Muscle layer of colon (tissue), 2 donors: ENCODE measurements around the gene MPPED2.
A peak's percentile ranks its signal among the peaks of the same experiment; 100 is the strongest.

Experiments used
- H3K27ac ChIP-seq: one replicate; pipeline ENCODE4 v1.7.0; 2013; ENCODE audit warnings: low read depth, mild to moderate bottlenecking, low read length, moderate library complexity
- H3K27me3 ChIP-seq, 2 donors: one replicate each; pipeline ENCODE4 v1.7.0; 2013; ENCODE audit warnings: low read length in 2 of 2, mild to moderate bottlenecking in 2 of 2; ENCODE audit not compliant: insufficient read depth in 2 of 2, control insufficient read depth in 1 of 2
- H3K36me3 ChIP-seq: one replicate; pipeline ENCODE4 v1.7.0; 2013; ENCODE audit warnings: mild to moderate bottlenecking, low read length; ENCODE audit not compliant: insufficient read depth
- H3K4me1 ChIP-seq: one replicate; pipeline ENCODE4 v1.7.0; 2013; ENCODE audit warnings: mild to moderate bottlenecking, low read length; ENCODE audit not compliant: insufficient read depth
- H3K4me3 ChIP-seq, 2 donors: one replicate each; pipeline ENCODE4 v1.7.0; 2013; ENCODE audit warnings: low read length in 2 of 2, low read depth in 1 of 2, mild to moderate bottlenecking in 1 of 2, moderate library complexity in 1 of 2
- H3K9ac ChIP-seq: one replicate; pipeline ENCODE4 v1.7.0; 2013; ENCODE audit warnings: low read length
- H3K9me3 ChIP-seq: one replicate; pipeline ENCODE4 v1.7.0; 2013; ENCODE audit warnings: mild to moderate bottlenecking, low read length
- donor health status: abdominal sarcoma.
- donor health status: Adenocarcinoma of cecum.

The MPPED2 gene

DNA sequence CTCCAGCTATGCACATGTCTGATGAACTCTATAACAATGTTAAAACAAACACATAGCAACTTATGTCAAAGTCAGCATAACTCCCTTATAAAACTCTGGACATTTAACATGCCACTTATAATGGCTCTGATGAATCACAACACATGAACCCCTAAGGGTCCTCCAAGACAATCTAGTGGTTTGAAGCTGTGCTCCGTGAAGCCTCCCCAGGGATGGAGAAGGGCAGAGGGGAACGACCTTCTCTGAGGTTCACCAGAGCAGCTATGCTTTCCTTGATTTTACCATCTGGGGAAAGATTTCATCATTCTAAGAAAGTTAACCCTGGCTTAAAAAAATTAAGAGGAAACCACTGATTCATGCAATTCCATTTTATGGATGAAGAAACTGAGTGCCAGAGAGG, 84.4 kb downstream of the MPPED2 start:
- Histone ChIP-seq H3K9ac (no peak overlapping the region), H3K36me3 (no peaks in the 10 kb centered on the region), H3K4me3 (no peak overlapping the region), H3K27me3 (no peaks in the 10 kb centered on the region), H3K4me1 (no peaks in the 10 kb centered on the region), H3K9me3 (no peaks in the 10 kb centered on the region), H3K27ac (no peak overlapping the region)

DNA sequence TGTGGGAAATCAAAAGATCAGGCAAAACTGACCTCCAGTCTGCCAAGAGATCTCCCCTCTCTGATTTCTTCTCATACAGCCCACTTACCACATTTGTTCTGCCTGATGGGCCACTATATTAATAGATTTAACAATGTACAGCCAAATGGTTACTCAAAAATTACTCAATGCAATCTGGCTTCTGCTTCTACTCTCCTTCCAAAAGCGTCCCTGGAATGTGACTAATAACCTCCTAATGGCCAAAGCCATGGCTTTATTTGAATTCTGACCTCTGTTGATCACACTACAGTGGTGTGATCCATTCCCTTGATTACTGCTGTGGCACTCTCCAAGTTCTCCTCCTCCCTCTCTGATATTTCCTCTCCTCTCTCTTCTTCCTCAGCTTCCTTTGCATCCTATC, 86.2 kb downstream of the MPPED2 start:
- Histone ChIP-seq H3K27ac (no peak overlapping the region), H3K27me3 (no peaks in the 10 kb centered on the region), H3K4me3 (no peak overlapping the region), H3K36me3 (no peaks in the 10 kb centered on the region), H3K9ac (no peak overlapping the region), H3K4me1 (no peaks in the 10 kb centered on the region), H3K9me3 (no peaks in the 10 kb centered on the region)

DNA sequence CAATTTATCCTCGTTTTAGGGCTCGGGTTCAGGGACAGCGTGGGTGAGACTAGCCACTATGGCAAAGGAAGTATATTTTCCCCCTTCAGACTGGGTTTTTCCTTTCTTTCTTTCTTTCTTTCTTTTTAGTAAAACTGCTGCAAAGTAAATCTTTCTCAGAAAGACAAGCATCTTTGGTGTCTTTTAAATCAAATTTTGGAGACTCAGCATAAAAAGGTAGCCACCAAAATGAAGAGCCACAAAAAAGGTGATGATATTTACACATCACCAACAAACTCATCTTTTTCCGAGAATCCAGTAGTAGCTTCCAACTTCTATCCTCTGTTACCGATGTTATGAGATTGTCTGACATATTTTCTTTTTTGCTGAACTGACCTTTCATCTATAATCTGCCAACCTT, 88.6 kb downstream of the MPPED2 start:
- no peaks in the 10 kb centered on the region for H3K27me3 ChIP-seq
- no peaks in the 10 kb centered on the region for H3K36me3 ChIP-seq
- H3K9me3 ChIP-seq, result no peaks in the 10 kb centered on the region
- no peak overlapping the region for H3K27ac ChIP-seq
- no peaks in the 10 kb centered on the region for H3K4me1 ChIP-seq
- H3K9ac ChIP-seq, result no peak overlapping the region
- H3K4me3 ChIP-seq, result no peak overlapping the region

DNA sequence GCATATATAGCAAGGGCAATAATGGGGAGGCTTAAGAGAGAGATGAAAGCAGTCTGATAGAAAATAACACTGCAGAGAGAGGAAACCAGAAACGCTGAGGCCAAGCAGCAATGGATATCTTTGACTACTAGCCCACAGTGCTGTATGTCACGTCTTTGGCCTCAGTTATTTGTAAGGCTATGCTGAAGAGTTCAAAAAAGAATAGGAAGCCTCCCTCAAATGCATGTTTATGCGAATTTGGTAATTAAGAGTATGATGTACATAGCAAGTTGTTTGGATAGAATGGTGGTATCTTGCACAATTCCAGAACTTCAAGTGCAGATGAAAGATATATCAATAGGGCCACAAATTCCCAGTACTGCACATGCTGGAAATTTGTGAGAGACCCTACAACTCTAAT, 89.2 kb downstream of the MPPED2 start:
- Histone ChIP-seq H3K27ac (no peak overlapping the region), H3K27me3 (no peaks in the 10 kb centered on the region), H3K4me1 (no peaks in the 10 kb centered on the region), H3K36me3 (no peaks in the 10 kb centered on the region), H3K4me3 (no peak overlapping the region), H3K9ac (no peak overlapping the region), H3K9me3 (no peaks in the 10 kb centered on the region)

DNA sequence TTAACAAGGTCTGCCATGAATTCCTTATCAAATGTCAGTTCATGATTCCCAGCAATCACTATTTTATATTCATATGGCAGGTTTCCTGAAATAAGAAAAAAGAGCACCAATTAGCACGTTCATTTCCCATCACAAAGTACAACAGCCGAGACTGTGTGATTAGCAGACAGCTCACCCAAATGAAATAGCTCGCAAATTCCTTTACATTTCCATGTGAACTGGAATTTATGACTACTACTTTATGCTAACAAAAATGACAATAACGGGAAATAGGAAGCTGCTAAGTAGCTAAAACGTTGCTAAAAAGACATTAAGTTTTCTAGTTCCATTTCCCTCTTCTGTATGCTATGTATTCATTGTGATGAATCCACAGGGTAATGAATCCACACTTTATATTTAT, 90.7 kb downstream of the MPPED2 start:
- Histone ChIP-seq H3K4me1 (no peaks in the 10 kb centered on the region), H3K27me3 (no peaks in the 10 kb centered on the region), H3K36me3 (no peaks in the 10 kb centered on the region), H3K4me3 (no peak overlapping the region), H3K27ac (no peak overlapping the region), H3K9me3 (no peaks in the 10 kb centered on the region), H3K9ac (no peak overlapping the region)

DNA sequence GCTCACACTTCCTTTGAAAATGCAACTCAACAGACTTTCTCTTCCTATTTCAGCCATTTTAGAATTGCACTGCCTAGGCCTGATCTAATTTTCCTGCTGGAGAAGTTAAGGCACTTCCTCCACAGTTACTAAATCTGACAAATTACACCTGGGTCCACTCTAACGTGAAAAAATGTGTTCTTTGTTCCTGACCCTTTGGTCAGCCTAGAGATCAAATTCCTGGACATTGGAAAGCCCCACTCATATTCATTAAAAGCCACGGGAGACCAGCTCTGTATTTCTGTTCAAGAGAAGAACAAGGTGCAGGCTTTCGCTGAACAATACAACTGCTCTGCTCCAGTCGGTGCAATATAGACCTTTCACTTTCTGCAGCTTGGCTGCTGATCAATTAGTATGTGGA, 96.6 kb downstream of the MPPED2 start:
- peak overlapping the region; percentile 19 for H3K27ac ChIP-seq

DNA sequence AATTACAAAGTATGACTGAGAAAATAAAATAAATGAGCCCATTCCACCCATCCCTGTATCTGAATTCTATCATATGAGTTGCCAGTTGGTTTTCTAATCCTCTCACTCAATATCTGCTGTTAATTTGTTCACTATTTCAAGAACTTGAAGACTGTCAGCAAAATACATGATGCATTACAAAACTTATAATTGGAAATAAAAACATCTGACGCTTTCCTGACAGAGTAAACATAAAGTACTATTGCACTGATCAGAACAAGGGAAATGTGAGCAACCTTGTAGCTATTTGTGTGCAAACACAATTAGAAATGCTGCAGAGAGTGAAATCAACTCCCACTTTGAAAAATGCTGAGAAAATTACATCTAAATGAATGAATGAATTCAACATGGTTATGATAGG, 97.1 kb downstream of the MPPED2 start:
- H3K9ac ChIP-seq, result no peak overlapping the region
- H3K4me1 ChIP-seq, result peaks cover 32% of the 10 kb centered on the region
- no peak overlapping the region for H3K4me3 ChIP-seq
- no peak overlapping the region for H3K27ac ChIP-seq
- no peaks in the 10 kb centered on the region for H3K9me3 ChIP-seq
- no peaks in the 10 kb centered on the region for H3K36me3 ChIP-seq
- no peaks in the 10 kb centered on the region for H3K27me3 ChIP-seq

More for the DNA sequence above, 96.6 kb downstream of the MPPED2 start:
- no peak overlapping the region for H3K9ac ChIP-seq
- no peaks in the 10 kb centered on the region for H3K36me3 ChIP-seq
- peaks cover 32% of the 10 kb centered on the region for H3K4me1 ChIP-seq
- no peak overlapping the region for H3K4me3 ChIP-seq
- no peaks in the 10 kb centered on the region for H3K27me3 ChIP-seq
- no peaks in the 10 kb centered on the region for H3K9me3 ChIP-seq

DNA sequence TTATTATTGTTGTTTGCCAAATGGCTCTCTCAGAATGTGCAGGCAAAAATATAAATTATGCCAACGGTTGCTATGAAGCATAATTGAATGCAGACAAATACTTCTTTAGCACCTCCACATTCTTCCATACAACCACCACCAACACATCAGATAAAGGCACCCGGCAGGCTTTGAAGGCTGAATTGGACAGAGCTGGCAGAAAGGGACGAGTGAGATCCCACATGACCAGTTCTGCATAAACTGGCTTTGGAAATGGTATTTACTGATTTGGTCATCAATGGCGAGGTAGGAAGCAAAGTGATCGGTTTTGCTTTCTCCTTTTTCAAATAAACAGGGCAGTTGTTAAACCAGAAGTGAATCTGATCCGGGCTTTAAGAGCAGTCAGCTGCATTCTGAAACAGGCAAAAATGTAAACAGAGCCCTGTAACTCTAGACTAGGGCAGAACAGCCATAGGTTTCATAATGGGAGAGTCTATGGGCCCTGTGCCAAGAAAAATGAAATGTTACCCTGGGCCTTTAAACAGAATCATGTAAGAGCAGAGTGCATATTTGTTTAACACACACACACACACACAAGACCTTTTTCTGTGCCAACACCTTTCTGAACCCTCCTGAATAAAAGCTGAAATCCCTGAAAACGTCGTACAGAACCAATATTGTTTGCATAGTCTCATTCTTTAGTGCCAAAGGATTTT, 97.7 kb downstream of the MPPED2 start:
- Histone ChIP-seq H3K9me3 (no peaks in the 10 kb centered on the region), H3K27me3 (no peaks in the 10 kb centered on the region), H3K36me3 (no peaks in the 10 kb centered on the region), H3K4me1 (peaks cover 32% of the 10 kb centered on the region), H3K4me3 (peak overlapping the region; percentile 33 to 43), H3K27ac (peak overlapping the region; percentile 22), H3K9ac (no peak overlapping the region)

DNA sequence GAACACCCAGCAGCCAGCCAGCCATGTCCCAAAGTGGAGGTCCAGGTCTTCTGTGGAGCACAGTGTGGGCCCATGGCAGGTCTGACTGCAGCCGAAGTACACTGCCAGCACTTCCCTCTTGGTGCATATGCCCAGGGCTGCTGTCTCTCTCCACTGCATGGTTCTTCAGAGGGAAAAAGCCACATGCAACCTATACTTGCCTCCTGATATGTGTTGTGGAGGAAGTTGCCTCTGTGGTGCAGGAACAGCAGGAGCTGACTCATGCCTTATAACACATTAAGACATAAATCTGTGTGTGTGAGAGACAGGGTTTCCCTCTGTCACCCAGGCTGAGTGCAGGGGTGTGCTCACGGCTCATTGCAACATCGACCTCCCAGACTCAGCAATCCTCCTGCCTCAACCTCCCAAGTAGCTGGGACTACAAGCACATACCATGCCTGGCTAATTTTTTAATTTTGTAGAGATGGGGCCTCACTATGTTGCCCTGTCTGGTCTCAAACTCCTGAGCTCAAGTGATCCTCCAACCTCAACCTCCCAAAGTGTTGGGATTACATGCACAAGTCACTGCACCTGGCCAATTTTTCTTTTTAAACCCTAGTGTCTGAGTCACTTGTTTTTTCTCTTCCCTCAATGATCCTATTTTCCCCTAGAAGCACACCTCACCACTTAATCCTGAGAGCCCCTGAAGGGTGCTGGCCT, 98.8 kb downstream of the MPPED2 start:
- Histone ChIP-seq H3K9me3 (no peaks in the 10 kb centered on the region), H3K27ac (no peak overlapping the region), H3K36me3 (no peaks in the 10 kb centered on the region), H3K27me3 (no peaks in the 10 kb centered on the region), H3K9ac (no peak overlapping the region), H3K4me3 (no peak overlapping the region), H3K4me1 (peaks cover 32% of the 10 kb centered on the region)

DNA sequence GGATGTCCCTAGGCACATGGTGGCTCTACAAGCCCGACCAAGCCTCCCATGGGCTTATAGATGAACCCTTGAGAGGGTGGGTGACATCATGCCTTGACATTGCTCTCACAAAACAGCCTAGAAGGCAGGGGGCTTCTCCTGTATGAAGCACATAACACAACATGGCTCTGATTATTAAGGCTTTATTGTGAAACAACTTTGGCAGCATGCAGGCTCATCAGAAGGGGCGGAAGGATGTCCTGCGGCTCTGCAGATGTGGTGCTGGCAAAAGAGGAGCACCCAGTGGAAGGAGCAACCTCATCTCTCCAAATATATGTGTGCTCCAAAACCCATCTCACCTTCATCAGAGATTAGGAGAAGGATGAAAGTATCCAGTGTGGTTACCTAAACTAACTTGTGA, 100.4 kb downstream of the MPPED2 start:
- Histone ChIP-seq H3K27ac (no peak overlapping the region), H3K4me3 (no peak overlapping the region), H3K4me1 (peaks cover 44% of the 10 kb centered on the region), H3K9me3 (no peaks in the 10 kb centered on the region), H3K9ac (no peak overlapping the region), H3K36me3 (no peaks in the 10 kb centered on the region), H3K27me3 (no peaks in the 10 kb centered on the region)

DNA sequence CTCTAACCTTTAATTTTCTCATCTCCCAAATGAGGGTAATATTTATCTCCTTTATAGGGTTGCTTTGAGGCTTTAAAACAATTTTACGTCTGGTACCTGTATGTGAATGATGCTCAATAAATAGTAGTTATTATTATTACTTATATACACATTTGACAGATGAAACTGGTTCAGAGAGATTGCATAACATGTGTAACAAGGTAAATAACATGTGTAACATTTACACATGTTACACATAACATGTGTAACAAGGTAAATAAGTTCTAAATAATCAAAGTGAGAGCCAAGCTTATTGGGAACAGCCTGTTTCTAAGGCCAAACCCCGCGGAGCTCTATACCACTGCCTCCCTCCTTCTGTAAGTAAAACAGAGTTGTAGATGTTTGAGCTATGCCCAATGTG, 100.9 kb downstream of the MPPED2 start:
- Histone ChIP-seq H3K27ac (no peak overlapping the region), H3K9me3 (no peaks in the 10 kb centered on the region), H3K4me3 (no peak overlapping the region), H3K9ac (no peak overlapping the region), H3K36me3 (no peaks in the 10 kb centered on the region), H3K4me1 (peaks cover 49% of the 10 kb centered on the region), H3K27me3 (no peaks in the 10 kb centered on the region)

DNA sequence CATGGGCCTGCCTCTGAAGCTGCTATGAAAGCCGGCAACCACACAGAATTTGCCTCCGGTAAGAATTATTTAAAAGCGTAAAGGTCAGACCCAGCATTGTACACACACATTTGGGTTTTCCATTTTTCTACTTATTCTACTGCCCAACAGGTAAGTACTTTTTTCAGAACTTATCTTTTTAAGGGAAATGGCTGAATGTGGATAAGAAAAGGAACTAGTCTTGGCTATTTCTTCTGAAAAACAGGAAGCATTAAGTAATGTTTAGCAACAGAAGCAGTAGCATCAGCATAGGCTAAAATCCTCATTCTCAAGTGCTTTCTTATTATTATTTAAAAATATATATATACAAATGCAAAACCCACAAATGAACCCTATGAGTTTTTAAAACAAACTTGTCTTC, 103.1 kb downstream of the MPPED2 start:
- Histone ChIP-seq H3K4me3 (no peak overlapping the region), H3K4me1 (peaks cover 47% of the 10 kb centered on the region), H3K9ac (no peak overlapping the region), H3K9me3 (no peaks in the 10 kb centered on the region), H3K36me3 (no peaks in the 10 kb centered on the region), H3K27me3 (no peaks in the 10 kb centered on the region), H3K27ac (no peak overlapping the region)
